NCI-H2171 (cell line): ENCODE results near the gene ZBTB46.
"Not testable (repeated sequence)": the region's sequence is repeated elsewhere in the genome, so short reads cannot be mapped to it uniquely, and the experiment has no call there.

Experiments used
- DNase-seq: peaks from one replicate; lab custom pipeline; 2025; lab: John Stamatoyannopoulos, UW

The ZBTB46 gene

DNA sequence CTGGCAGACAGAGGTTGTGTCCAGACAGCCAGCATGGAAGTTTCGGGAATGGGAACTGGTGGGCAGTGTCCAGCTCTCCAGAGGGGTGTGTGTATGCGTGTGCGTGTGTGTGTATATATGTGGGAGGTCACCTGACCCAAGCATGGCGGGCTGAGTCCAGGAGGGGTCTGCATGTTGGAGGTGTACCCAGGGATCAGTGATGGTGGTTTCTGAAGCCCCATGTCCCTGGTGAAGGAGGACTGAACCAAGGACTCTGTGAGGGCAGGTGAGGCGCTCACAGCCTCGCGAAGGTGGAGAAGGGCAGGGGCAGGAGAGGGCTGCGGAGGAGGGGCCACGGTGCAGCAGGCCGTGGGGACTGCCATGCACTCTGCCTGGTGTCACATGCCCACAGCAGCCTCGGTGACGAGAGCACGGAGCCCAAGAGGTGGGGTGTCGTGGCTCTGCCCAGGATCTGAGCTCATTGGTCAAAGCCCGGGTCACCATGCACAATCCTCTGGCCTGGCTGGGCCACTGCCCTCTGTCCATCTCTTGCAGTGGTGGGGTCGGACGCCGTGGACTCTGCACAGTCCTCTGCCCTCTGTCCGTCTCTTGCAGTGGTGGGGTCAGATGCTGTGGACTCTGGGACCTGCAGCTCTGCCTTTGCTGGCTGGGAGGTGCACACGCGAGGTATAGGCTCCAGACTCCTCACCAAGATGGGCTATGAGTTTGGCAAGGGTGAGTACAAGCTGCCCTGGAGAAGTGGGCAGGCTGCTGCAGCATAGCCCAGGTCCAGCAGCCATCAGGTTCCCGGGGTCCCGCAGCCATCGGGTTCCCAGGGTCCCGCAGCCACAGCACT, 96.7 kb downstream of the ZBTB46 start:
- DNase-seq, result no peak

DNA sequence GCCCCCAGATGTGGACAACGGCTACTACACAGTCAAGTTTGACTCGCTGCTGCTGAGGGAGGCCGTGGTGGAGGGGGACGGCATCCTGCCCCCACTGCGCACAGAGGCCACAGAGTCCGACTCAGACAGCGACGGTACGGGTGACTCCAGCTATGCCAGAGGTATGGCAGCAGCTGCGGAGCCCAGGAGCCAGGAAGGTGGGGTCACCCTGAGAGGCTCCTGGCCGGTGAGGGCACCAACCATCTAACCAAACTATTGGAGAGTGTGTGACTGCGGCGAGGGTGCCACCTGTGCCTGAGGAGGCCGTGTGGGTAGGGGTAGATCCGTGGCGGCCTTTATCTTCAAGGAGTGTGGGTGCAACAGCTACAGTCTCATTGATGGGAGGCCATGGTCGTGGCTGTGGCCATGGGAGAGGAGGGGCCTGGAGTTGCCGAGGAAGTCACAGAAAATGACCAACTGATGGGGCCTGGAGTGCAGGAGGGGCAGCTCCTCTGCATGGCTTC, 97.4 kb downstream of the ZBTB46 start:
- DNase-seq, result no peak

- no peak for DNase-seq
Measured at GRCh38 chr20:63733117-63733516, 97.9 kb downstream of the ZBTB46 start.

DNA sequence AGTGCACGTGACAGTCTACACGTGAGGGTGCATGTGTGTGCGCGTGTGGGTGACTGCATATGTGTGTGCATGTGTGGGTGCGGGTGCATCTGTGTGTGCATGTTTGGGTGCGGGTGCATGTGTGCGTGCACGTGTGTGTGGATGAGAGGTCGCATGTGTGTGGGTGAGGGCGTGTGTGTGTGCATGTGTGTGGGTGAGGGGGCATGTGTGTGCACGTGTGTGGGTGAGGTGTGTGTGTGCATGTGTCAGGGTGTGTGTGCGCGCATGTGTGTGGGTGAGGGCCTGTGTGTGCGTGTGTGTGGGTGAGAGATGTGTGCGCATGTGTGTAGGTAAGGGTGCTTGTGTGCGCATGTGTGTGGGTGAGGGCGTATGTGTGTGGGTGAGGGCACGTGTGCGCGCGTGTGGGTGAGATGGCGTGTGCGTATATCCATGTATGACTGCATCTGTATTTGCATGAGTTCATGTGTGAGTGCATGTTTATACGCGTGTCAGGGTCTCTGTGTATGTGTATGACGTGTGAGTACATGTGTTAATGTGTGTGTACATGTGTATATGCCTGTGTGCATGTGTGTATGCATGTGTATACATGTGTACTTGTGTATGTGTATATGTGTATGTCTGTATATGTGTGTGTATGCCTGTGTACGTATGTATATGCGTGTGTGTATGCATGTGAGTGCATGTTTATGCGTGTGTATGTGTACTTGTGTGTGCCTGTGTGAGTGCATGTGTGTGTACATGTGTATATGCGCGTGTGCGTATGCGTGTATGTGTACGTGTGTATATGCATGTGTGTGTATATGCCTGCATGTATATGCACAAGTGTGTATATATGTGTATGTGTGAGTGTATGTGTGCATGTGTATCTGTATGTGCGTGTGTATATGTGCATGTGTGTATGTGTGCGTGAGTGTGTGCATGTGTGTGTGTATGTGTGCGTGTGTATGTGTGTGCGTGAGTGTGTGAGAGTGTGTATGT, 98.7 kb downstream of the ZBTB46 start:
- no peak for DNase-seq

DNA sequence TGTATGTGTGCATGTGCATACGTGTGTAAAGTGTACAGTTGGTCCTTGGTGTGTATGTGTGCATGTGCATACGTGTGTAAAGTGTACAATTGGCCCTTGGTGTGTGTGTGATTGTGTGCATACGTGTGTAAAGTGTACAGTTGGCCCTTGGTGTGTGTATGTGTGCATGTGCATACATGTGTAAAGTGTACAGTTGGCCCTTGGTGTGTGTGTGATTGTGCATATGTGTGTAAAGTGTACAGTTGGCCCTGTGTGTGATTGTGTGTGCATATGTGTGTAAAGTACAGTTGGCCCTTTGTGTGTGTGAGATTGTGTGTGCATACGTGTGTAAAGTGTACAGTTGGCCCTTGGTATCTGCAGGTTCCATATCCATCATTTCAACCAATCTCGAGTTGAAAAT, 99.7 kb downstream of the ZBTB46 start:
- no peak for DNase-seq

DNA sequence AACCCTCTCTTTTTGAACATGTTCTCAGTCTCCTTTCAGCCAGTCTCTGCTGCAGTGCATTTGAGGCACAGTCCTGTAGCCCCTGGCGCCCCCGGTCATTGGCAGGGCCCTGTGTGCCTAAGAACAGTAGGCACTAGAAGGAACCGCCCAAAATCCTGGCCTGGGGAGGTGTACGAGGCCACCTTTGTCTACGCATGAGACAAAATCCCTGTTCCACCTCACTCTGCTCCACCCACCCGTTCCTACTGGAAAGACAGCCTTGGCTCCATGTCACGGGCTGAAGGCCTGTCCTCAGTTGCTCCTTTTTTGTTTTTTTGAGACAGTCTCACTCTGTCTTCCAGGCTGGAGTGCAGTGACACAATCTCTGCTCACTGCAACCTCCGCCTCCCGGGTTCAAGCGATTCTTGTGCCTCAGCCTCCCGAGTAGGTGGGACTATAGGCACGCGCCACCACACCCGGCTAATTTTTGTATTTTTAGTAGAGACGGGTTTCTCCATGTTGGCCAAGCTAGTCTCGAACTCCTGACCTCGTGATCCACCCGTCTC, 100.8 kb downstream of the ZBTB46 start:
- DNase-seq, result not testable (repeated sequence)

- DNase-seq, result not testable (repeated sequence)
Measured at GRCh38 chr20:63722967-63723622, 108.0 kb downstream of the ZBTB46 start.

GRCh38 chr20:63718996-63719395, 112.1 kb downstream of the ZBTB46 start:
- DNase-seq, result no peak

DNA sequence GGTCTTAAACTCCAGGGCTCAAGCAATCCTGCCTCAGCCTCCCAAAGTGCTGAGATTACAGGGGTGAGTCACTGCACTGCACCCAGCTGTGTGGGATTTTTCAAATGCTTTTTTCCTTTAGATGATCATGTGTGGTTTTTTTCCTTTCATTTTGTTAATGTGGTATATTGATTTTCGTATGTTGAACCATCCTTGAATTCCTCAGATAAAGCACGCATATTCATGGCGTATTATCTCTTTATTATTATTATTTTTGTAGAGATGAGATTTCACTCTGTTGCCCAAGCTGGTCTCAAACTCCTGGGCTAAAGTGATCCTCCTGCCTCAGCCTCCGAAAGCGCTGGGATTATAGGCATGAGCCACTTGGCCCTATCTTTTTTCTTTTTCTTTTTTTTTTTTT, 116.2 kb downstream of the ZBTB46 start:
- DNase-seq, result no peak

DNA sequence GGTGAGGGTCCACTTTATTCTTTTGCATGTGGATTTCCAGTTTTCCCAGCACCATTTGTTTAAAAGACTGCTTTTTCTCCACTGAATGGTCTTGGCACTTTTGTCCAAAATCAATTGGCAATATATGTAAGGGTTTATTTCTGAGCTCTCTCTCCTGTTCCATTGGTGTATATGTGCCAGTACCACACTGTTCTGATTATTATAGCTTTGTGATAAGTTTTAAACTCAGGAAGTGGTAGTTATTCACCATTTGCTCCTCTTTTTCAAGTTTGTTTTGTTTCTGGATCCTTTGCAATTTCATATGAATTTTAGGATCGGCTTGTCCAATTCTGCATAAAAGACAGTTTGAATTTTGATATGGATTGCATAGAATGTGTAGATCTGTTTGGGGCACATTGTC, 118.9 kb downstream of the ZBTB46 start:
- DNase-seq, result no peak

GRCh38 chr20:63711085-63711645, 119.9 kb downstream of the ZBTB46 start:
- DNase-seq, result no peak

DNA sequence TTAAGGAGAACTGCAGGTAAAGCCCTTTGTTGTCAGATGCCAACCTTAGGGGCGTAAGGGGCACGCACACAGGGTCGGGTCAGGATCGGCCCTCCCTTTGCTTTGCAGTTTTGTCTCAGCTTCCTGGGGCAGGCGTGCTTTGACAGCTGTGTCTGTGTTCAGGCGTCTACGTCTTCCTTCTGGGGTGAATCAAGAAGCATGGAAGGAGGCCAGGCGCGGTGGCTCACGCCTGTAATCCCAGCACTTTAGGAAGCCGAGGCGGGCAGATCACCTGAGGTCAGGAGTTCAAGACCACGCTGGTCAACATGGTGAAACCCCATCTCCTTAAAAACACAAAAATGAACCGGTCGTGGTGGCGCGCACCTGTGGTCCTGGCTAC, 121.9 kb downstream of the ZBTB46 start:
- no peak for DNase-seq

DNA sequence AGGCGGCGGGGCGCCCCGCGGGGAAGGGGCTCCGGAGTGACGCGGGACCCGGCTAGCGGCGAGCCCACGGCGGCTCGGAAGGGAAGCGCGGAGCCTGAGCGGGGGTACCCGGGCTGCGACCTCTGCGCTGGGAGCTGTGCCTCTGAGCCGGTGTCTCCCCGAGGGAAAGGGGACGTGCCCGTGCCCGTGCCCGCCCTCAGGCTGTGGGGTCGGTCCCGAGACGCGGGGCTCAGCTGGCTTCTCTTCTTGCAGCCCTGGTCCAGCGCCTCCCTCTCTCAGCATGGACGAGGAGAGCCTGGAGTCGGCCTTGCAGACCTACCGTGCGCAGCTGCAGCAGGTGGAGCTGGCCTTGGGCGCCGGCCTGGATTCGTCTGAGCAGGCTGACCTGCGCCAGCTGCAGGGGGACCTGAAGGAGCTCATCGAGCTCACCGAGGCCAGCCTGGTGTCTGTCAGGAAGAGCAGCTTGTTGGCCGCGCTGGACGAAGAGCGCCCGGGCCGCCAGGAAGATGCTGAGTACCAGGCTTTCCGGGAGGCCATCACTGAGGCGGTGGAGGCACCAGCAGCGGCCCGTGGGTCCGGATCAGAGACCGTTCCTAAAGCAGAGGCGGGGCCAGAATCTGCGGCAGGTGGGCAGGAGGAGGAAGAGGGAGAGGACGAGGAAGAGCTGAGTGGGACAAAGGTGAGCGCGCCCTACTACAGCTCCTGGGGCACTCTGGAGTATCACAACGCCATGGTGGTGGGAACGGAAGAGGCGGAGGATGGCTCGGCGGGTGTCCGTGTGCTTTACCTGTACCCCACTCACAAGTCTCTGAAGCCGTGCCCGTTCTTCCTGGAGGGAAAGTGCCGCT, 122.5 kb downstream of the ZBTB46 start:
- DNase-seq, result no peak

DNA sequence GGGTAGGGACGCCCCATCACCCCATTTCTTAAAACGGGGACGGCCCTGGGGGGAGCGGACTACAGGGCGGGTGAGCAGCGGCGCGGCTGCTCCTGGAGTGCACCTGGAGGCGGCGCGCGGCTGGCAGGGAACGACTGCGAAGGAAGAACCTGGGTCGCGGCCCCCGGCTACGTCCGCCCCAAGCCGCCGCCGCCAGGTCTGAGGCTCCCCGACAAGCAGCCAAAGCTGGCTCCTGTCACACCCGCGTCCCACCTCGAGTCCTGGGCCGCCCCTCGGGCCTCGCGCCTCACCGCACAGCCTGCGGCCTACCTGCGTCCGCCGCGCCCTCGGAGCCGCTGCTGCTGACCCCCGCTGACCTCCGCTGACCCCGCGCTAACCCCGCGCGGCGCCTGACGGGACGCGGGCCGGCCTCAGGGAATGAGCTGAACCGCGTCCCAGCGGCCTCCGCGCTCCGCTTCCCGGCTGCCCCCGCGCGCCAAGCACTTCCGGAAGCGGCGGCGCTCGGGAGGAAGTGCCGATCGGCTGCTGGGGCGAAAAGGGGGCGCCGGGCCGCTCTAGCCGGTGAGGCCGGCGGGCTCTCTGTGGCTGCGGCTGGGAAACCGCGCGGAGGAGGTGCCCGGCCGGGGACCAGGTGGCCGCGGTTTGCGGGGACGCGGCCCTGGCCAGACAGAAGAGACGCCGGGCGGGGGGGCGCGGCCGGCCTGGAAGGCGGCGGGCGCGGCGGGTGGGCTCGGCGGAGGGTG, 123.3 kb downstream of the ZBTB46 start, which contains the start of the genes ARFRP1 and ZGPAT:
ARFRP1 (minus strand) TSS at position 419 of the 743 bp plus-strand sequence. CDS start 885 bp downstream, outside the sequence.
ZGPAT (plus strand) TSS at position 482 of the 743 bp plus-strand sequence. CDS start 542 bp downstream, outside the sequence.
- peak; percentile 88 for DNase-seq

DNA sequence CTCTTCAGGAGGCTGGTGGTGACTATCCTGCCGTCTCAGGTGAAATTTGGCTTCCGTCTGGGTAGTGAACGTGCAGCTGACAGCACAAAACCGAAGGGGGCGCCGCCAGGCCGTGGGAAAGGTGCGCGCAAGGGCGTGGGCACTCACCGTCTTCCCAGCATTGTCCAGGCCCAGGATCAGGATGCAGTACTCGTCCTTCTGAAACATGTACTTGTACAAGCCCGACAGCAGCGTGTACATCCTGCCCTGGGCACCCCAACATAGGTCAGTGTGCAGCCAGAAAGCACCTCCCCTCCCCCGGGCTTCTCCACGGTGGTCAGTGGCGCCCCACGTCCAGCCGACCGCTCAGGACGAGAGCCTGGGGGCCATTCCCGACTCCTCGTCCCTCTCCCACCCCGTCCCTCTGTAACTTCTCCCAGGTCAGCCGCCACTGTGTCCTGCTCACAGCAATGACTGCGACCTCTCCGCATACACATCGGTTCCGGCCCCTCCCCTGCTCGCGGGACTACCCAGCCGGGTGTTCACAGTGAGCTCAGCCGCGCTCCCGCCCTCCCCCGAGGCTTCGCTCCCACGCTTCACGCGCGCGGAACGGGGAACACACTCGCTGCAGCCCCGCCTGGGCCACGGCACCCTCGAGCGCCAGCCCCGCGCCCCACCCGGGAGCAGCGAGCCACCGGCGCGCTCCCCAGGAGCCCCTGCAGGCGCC, 124.1 kb downstream of the ZBTB46 start:
- DNase-seq, result peak; percentile 39

DNA sequence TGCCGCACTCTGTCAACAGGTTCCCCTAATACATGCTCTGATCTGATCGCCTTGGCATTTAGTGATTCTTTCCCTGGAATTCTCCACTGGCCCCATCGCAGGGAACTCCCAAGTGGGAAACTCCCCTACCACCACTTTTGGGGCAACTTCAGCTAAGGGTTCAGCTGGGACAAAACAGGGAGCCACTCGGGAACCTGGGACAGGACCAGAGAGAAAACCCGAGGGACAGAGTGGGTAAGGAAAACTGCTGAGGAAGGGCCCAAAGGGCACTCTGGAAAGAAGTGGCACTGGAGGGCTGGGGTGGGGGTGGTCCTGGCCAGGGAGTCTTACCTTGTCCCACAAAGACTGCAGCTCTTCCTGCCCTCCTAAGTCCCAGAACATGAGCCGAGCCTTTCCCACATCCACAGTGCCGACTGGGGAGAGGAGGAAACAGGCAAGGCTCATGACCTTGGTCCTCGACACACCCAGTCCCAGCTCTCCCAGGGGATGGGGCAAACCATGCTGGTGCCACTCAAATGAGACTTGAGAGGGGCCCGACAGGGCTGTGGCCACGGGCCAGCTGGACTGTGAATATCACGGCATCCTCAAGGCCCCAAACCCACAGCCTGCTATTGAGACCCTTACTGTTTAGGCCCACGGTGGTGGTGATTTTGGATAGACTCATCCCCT, 124.9 kb downstream of the ZBTB46 start:
- no peak for DNase-seq

DNA sequence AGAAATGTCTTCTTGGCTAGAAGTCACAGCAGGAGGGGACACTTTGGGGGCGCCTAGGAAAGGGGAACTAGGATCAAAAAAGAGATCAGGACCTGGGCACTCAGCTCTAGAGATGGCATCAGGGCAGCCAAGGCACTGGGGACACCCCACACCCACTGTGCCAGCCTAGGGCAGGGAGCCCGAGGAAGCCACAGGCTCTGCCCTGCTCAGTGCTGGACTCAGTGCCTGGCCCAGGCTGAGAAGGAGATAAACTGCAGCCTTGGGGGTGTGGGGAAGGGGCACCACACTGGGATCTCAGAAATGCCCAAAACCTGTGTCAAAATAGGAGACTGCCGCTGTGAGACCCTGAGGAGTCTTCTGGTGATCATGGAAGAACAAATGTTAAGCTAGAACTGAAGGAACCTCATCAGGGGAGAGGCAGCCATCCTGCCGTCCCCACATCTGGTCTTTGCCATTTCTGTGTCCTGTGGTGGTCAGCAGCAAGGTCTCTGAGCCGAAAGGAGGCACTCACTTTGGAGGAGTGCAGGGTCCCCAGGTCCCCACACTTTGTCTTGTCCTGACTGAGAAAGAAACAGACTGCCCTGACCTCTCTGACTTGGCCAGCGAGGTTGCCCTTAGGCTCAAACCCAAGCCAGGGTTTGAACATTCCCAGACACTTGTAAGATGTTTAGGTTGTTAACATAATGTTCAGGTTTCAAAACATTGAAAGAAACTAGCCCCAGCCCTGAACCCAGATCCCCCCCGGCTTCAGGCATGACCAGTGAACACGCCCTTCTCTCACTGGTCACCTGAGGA, 125.6 kb downstream of the ZBTB46 start:
- DNase-seq, result no peak

- no peak for DNase-seq
Measured at GRCh38 chr20:63704749-63705117, 126.3 kb downstream of the ZBTB46 start.
